K562 (cell line): ENCODE measurements around the gene OTUD1. TPM values are rescaled to one million over a fixed set of nuclear protein-coding genes. Genes with fewer than 3 reads are reported as not detected.

Source experiments
- ATAC-seq: fragments of 200-7000 bp; cut with Tn5 transposase; 3 replicates; pipeline ENCODE4 v1.9.1; 2020; ENCODE audit warnings: moderate library complexity
- BruUV-seq: library from RNA; stranded (reverse); fragments of 400-500 nt; replicated peaks from 2 replicates; lab custom pipeline; 2021; lab: Mats Ljungman, UMichigan
- CTCF ChIA-PET: fragments of 300-600 bp; formaldehyde crosslinking; extraction: SDS; loops from one replicate; lab custom pipeline; 2021; ENCODE audit warnings: low intra/inter-chr PET ratio; lab: Yijun Ruan, JAX
- POLR2A ChIA-PET: fragments of 300-600, 350-650 bp; sonication (Branson Sonifier 250); formaldehyde crosslinking; extraction: SDS; loops from one replicate; lab custom pipeline; 2021; ENCODE audit warnings: antibody characterized with exemption, inconsistent platforms; lab: Yijun Ruan, JAX
- DNase-seq, 4 experiments: peaks; one replicate each; pipeline versions ENCODE4 v3.0.0 to v3.0.0-alpha.2; 2011 to 2018; ENCODE audit warnings: low spot score in 3 of 4, mixed read lengths in 3 of 4; ENCODE audit errors: extremely low read depth in 1 of 4
- FAIRE-seq: peaks from 2 replicates; lab custom pipeline; 2011; peaks lifted over from hg19 to GRCh38; lab: Jason Lieb, UNC
- H2AFZ ChIP-seq: 2 replicates; pipeline ENCODE4 v1.6.0; 2011; ENCODE audit warnings: low read depth, low read length, control low read depth, inconsistent platforms
- H3K27ac ChIP-seq: fragments of 200-600 bp; 3 replicates; pipeline ENCODE4 v1.8.0; 2011; ENCODE audit warnings: low read depth, mild to moderate bottlenecking, control low read depth, inconsistent platforms, low read length, moderate library complexity, mixed read lengths; ENCODE audit errors: extremely low read depth
- H3K27me3 ChIP-seq, 2 experiments: fragments of 300-600 bp in 1 of 2; 2 replicates in 1 of 2; 3 replicates in 1 of 2; pipeline versions ENCODE4 v1.6.0 to v1.8.0; 2011; ENCODE audit warnings: inconsistent platforms in 2 of 2, low read length in 2 of 2, mild to moderate bottlenecking in 1 of 2, mixed read lengths in 1 of 2, moderate library complexity in 1 of 2; ENCODE audit not compliant: control insufficient read depth in 2 of 2, insufficient read depth in 2 of 2
- H3K36me3 ChIP-seq: fragments of 300-600 bp; 3 replicates; pipeline ENCODE4 v1.8.0; 2011; ENCODE audit warnings: mild to moderate bottlenecking, low read length, inconsistent platforms; ENCODE audit not compliant: control insufficient read depth, insufficient read depth
- H3K4me1 ChIP-seq, 2 experiments: fragments of 200-600 bp in 1 of 2; replicated peaks in 1 of 2; 2 replicates in 1 of 2; 3 replicates in 1 of 2; pipeline versions ENCODE4 v1.5.1 to v1.8.0; 2011; ENCODE audit warnings: inconsistent platforms in 2 of 2, low read length in 2 of 2, mild to moderate bottlenecking in 1 of 2, mixed read lengths in 1 of 2, moderate library complexity in 1 of 2; ENCODE audit not compliant: control insufficient read depth in 2 of 2, insufficient read depth in 2 of 2
- H3K4me2 ChIP-seq: 2 replicates; pipeline ENCODE4 v1.6.1; 2011; ENCODE audit warnings: low read length, control low read depth, inconsistent platforms, mixed read lengths; ENCODE audit not compliant: insufficient read depth
- H3K4me3 ChIP-seq: fragments of 200-600 bp; sonication (generic), shearing (Covaris generic); 2 replicates; pipeline ENCODE4 v1.5.1; 2016; ENCODE audit warnings: control low read depth, inconsistent platforms
- H3K79me2 ChIP-seq: fragments of 200-600 bp; 3 replicates; pipeline ENCODE4 v1.8.0; 2011; ENCODE audit warnings: low read length, inconsistent platforms; ENCODE audit not compliant: control insufficient read depth, insufficient read depth
- H3K9ac ChIP-seq, 2 experiments: 2 replicates each; pipeline versions ENCODE4 v1.6.0 to v1.6.1; 2011; ENCODE audit warnings: low read depth in 2 of 2, low read length in 2 of 2, control low read depth in 1 of 2, inconsistent platforms in 1 of 2, mild to moderate bottlenecking in 1 of 2, mixed read lengths in 1 of 2; ENCODE audit not compliant: insufficient read depth in 1 of 2
- H3K9me1 ChIP-seq: one replicate; pipeline ENCODE4 v1.6.0; 2011; ENCODE audit warnings: inconsistent platforms, mild to moderate bottlenecking, low read length, moderate library complexity; ENCODE audit not compliant: control insufficient read depth, insufficient read depth
- H3K9me3 ChIP-seq: replicated peaks from 2 replicates; pipeline ENCODE4 v1.5.1; 2011; ENCODE audit warnings: low read depth, low read length, inconsistent platforms; ENCODE audit not compliant: control insufficient read depth, insufficient read depth
- H4K20me1 ChIP-seq: replicated peaks from 2 replicates; pipeline ENCODE4 v1.6.1; 2011; ENCODE audit warnings: low read length, inconsistent platforms, mixed read lengths; ENCODE audit not compliant: control insufficient read depth, insufficient read depth
- HLTF ChIP-seq: fragments of 450-650 bp; IDR thresholded peaks from 2 replicates; pipeline ENCODE4 v1.6.1; 2016
- MYC ChIP-seq, 2 experiments: fragments of 250-450 bp in 1 of 2; sonication (Bioruptor Pico) in 1 of 2; IDR thresholded peaks; 2 replicates each; pipeline versions ENCODE4 v1.5.1 to v1.6.1; 2012 to 2021; ENCODE audit warnings: low read depth in 2 of 2, borderline replicate concordance in 1 of 2, improper control_type of control experiment in 1 of 2, low read length in 1 of 2, mild to moderate bottlenecking in 1 of 2, moderate library complexity in 1 of 2
- POLR2A ChIP-seq: fragments of 450-650 bp; conservative IDR thresholded peaks from 2 replicates; pipeline ENCODE4 v1.6.1; 2016
- TGIF2 ChIP-seq: sonication (generic); formaldehyde crosslinking; IDR thresholded peaks from 2 replicates; pipeline ENCODE4 v1.8.1; 2022; ENCODE audit warnings: mild to moderate bottlenecking, missing genetic modification reagents, moderate library complexity
- ZNF586 ChIP-seq: fragments of 450-650 bp; formaldehyde crosslinking; conservative IDR thresholded peaks from 2 replicates; pipeline ENCODE4 v1.4.0; 2020; ENCODE audit warnings: mild to moderate bottlenecking, moderate library complexity
- ZNF79 ChIP-seq: fragments of 250-450 bp; sonication (Bioruptor Pico); IDR thresholded peaks from 2 replicates; pipeline ENCODE4 v1.4.0; 2020; ENCODE audit warnings: low read depth, mild to moderate bottlenecking, moderate library complexity
- WGBS: fragments of 100-300 bp; shearing (Covaris generic); methylation state at CpG from one replicate; pipeline ENCODE4 v1.1.6; 2016; ENCODE audit warnings: low coverage, mixed read lengths; ENCODE audit not compliant: insufficient coverage; ENCODE audit errors: missing lambda C conversion rate; 5-methylcytosine and 5-hydroxymethylcytosine counted together
- in situ Hi-C: fragments of 300-500 bp; cut with MboI; formaldehyde crosslinking; loops from 4 replicates; pipeline ENCODE4 v1.15.0; 2018; ENCODE audit warnings: inconsistent platforms, mixed read lengths
- intact Hi-C: fragments of 100-400 bp; cut with micrococcal nuclease; formaldehyde crosslinking; loops from 2 replicates; pipeline ENCODE4 v1.14.2; 2022
- polyA plus RNA-seq, 8 experiments: library from polyadenylated mRNA; depleted of rRNA in 4 of 8; stranded (reverse) in 5 of 8; unstranded in 3 of 8; fragments of >200 nt; fragmentation: Nextera tagmentation in 2 of 8; fragmentation: Illumina TruSeq in 1 of 8; extraction: Ambion mirVana in 2 of 8; extraction: Trizol in 1 of 8; gene quantifications; 2 replicates each; pipeline versions ENCODE4 v1.2.1 to v1.2.3, GENCODE V29; 2011 to 2014; ENCODE audit warnings: inconsistent platforms in 1 of 8, missing spikeins in 1 of 8
- total RNA-seq, 7 experiments: library from RNA; depleted of rRNA in 6 of 7; stranded (reverse); fragments of >200 nt in 6 of 7; fragmentation: Illumina TruSeq in 2 of 7; extraction: Trizol in 2 of 7; gene quantifications; 2 replicates each; pipeline versions ENCODE4 v1.2.1 to v1.2.3, GENCODE V29; 2011 to 2021; ENCODE audit warnings: low replicate concordance in 1 of 7
- TF ChIP-seq, protein P1 (sequence below), 2 experiments: IDR thresholded peaks; 2 replicates each; pipeline ENCODE4 v1.6.1; 2012; ENCODE audit warnings: improper control_type of control experiment in 2 of 2, low read depth in 2 of 2, low read length in 2 of 2, borderline replicate concordance in 1 of 2
- TF ChIP-seq, protein P2 (sequence below), 2 experiments: fragments of 150-350 bp in 1 of 2; IDR thresholded peaks; 2 replicates each; pipeline ENCODE4 v1.6.1; 2012 to 2016; ENCODE audit warnings: low read depth in 2 of 2, low read length in 2 of 2, mild to moderate bottlenecking in 1 of 2, moderate library complexity in 1 of 2
- TF ChIP-seq, protein P3 (sequence below): fragments of 200-800 bp; sonication (Bioruptor generic); IDR thresholded peaks from 2 replicates; pipeline ENCODE4 v1.6.1; 2017; ENCODE audit warnings: missing genetic modification characterization, missing compliant biosample characterization

Gene OTUD1
- total and polyA plus RNA-seq, 9 of the 15 experiments (the other 6 are each of a cell fraction or from before 2014, with no cell fraction given): 0.29 to 2.0 (median 0.49) TPM

DNA sequence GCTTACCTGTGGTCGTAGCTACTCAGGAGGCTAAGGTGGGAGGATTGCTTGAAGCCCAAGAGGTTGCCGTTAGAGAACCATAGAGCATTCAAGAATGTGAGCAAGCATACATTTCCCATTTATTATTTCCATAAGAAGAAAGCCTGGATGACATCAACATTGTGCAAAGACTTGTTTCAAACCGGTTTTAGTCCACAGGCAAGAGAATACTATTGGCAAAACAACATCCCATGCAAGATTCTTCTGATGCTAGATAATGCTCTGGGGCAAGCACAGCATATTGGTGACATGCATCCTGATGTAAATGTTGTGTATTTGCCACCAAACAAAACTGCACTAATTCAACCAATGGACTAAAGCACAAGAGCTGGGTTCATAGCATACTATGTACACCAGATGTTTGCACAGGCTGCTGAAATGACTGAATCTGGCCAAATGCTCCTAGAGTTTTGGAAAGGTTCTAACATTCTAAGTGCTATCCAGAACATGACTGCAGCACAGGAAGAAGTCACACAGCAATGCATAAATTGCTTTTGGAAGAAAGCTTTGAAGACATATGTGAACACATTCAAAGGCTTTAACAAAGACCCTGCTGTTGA is 42.6 kb downstream of the OTUD1 start:
- CTCF ChIA-PET: no interaction called here
- Histone ChIP-seq H3K9ac (no peak overlapping the region), H3K27ac (no peak overlapping the region), H2AFZ (no peak overlapping the region), H3K4me2 (no peak overlapping the region), H3K36me3 (no peaks in the 10 kb centered on the region), H3K4me1 (no peaks in the 10 kb centered on the region), H3K4me3 (no peak overlapping the region), H3K9me3 (no peaks in the 10 kb centered on the region), H3K27me3 (no peaks in the 10 kb centered on the region), H3K9me1 (no peaks in the 10 kb centered on the region), H4K20me1 (no peaks in the 10 kb centered on the region), H3K79me2 (no peaks in the 10 kb centered on the region)
- in situ Hi-C loops: no loop called here
- no TSS peak for BruUV-seq
- FAIRE-seq (no peak), DNase-seq (no peak), ATAC-seq (no peak)
- intact Hi-C loops: no loop called here
- POLR2A ChIA-PET: no interaction called here
- WGBS: 0% methylated on average over 3 of the region's 3 CpGs
- TF ChIP-seq ZNF586 (CRISPR knock-in tag) (no peak), TGIF2 (CRISPR knock-in tag) (no peak), ZNF79 (CRISPR knock-in tag) (no peak), POLR2A (no peak), MYC (IDR thresholded peaks at IDR 0.05; ENCODE audit: low read depth, low read length) (no peak), MYC (CRISPR knock-in tag; IDR thresholded peaks at IDR 0.05; ENCODE audit: borderline replicate concordance, low read depth) (no peak), HLTF (no peak)
- TF ChIP-seq, protein P1, sequence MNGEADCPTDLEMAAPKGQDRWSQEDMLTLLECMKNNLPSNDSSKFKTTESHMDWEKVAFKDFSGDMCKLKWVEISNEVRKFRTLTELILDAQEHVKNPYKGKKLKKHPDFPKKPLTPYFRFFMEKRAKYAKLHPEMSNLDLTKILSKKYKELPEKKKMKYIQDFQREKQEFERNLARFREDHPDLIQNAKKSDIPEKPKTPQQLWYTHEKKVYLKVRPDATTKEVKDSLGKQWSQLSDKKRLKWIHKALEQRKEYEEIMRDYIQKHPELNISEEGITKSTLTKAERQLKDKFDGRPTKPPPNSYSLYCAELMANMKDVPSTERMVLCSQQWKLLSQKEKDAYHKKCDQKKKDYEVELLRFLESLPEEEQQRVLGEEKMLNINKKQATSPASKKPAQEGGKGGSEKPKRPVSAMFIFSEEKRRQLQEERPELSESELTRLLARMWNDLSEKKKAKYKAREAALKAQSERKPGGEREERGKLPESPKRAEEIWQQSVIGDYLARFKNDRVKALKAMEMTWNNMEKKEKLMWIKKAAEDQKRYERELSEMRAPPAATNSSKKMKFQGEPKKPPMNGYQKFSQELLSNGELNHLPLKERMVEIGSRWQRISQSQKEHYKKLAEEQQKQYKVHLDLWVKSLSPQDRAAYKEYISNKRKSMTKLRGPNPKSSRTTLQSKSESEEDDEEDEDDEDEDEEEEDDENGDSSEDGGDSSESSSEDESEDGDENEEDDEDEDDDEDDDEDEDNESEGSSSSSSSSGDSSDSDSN (IDR thresholded peaks at IDR 0.05; ENCODE audit: borderline replicate concordance in 1 of 2, low read depth in 2 of 2, low read length in 2 of 2): no peak
- TF ChIP-seq, protein P2, sequence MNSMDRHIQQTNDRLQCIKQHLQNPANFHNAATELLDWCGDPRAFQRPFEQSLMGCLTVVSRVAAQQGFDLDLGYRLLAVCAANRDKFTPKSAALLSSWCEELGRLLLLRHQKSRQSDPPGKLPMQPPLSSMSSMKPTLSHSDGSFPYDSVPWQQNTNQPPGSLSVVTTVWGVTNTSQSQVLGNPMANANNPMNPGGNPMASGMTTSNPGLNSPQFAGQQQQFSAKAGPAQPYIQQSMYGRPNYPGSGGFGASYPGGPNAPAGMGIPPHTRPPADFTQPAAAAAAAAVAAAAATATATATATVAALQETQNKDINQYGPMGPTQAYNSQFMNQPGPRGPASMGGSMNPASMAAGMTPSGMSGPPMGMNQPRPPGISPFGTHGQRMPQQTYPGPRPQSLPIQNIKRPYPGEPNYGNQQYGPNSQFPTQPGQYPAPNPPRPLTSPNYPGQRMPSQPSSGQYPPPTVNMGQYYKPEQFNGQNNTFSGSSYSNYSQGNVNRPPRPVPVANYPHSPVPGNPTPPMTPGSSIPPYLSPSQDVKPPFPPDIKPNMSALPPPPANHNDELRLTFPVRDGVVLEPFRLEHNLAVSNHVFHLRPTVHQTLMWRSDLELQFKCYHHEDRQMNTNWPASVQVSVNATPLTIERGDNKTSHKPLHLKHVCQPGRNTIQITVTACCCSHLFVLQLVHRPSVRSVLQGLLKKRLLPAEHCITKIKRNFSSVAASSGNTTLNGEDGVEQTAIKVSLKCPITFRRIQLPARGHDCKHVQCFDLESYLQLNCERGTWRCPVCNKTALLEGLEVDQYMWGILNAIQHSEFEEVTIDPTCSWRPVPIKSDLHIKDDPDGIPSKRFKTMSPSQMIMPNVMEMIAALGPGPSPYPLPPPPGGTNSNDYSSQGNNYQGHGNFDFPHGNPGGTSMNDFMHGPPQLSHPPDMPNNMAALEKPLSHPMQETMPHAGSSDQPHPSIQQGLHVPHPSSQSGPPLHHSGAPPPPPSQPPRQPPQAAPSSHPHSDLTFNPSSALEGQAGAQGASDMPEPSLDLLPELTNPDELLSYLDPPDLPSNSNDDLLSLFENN (IDR thresholded peaks at IDR 0.05; ENCODE audit: low read depth in 2 of 2, low read length in 2 of 2): no peak
- TF ChIP-seq, protein P3, sequence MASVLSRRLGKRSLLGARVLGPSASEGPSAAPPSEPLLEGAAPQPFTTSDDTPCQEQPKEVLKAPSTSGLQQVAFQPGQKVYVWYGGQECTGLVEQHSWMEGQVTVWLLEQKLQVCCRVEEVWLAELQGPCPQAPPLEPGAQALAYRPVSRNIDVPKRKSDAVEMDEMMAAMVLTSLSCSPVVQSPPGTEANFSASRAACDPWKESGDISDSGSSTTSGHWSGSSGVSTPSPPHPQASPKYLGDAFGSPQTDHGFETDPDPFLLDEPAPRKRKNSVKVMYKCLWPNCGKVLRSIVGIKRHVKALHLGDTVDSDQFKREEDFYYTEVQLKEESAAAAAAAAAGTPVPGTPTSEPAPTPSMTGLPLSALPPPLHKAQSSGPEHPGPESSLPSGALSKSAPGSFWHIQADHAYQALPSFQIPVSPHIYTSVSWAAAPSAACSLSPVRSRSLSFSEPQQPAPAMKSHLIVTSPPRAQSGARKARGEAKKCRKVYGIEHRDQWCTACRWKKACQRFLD (CRISPR knock-in tag): no peak
